Natural killer cell (primary cell): Measurements from ENCODE around the gene EPX. TPM values are rescaled to one million over a fixed set of nuclear protein-coding genes. Genes with fewer than 3 reads are reported as not detected.
A peak's percentile ranks its signal among the peaks of the same experiment; 100 is the strongest.

Experiments
- ATAC-seq, 3 donors: fragments of 150-1000 bp in 2 of 3; fragments of 200-7000 bp in 1 of 3; cut with Tn5 transposase; 1 replicate in 1 of 3; 2 replicates in 2 of 3; pipeline ENCODE4 v1.10.0; 2021; ENCODE audit warnings: mild to moderate bottlenecking in 2 of 3, moderate library complexity in 2 of 3
- DNase-seq, 2 donors: peaks; one replicate each; pipeline versions ENCODE4 v3.0.0 to v3.0.0-alpha.2; 2013 to 2021; ENCODE audit warnings: mixed read lengths in 1 of 2
- H3K27ac ChIP-seq: one replicate; pipeline ENCODE4 v1.5.1; 2013; ENCODE audit warnings: mild to moderate bottlenecking, low read length
- H3K27me3 ChIP-seq: one replicate; pipeline ENCODE4 v1.6.1; 2013; ENCODE audit warnings: low read length; ENCODE audit not compliant: control insufficient read depth, insufficient read depth
- H3K36me3 ChIP-seq: one replicate; pipeline ENCODE4 v1.6.1; 2013; ENCODE audit warnings: low read length; ENCODE audit not compliant: control insufficient read depth, insufficient read depth
- H3K4me1 ChIP-seq: one replicate; pipeline ENCODE4 v1.6.1; 2013; ENCODE audit warnings: low read length; ENCODE audit not compliant: control insufficient read depth, insufficient read depth
- H3K4me3 ChIP-seq: one replicate; pipeline ENCODE4 v1.5.1; 2013; ENCODE audit warnings: low read length
- H3K9me3 ChIP-seq: one replicate; pipeline ENCODE4 v1.6.1; 2013; ENCODE audit warnings: low read length; ENCODE audit not compliant: control insufficient read depth, insufficient read depth
- H3K27ac Mint-ChIP-seq, 2 donors: one replicate each; pipeline ENCODE4 v1.8.0; 2022; ENCODE audit warnings: mild to moderate bottlenecking in 2 of 2, mixed read lengths in 2 of 2, moderate library complexity in 1 of 2
- H3K27me3 Mint-ChIP-seq, 2 donors: one replicate each; pipeline ENCODE4 v1.8.0; 2022; ENCODE audit warnings: low read depth in 2 of 2, mixed read lengths in 2 of 2
- H3K36me3 Mint-ChIP-seq: one replicate; pipeline ENCODE4 v1.8.0; 2022; ENCODE audit warnings: mixed read lengths
- H3K4me1 Mint-ChIP-seq, 2 donors: one replicate each; pipeline ENCODE4 v1.8.0; 2022; ENCODE audit warnings: mixed read lengths in 2 of 2
- H3K4me3 Mint-ChIP-seq: one replicate; pipeline ENCODE4 v1.8.0; 2022; ENCODE audit warnings: mild to moderate bottlenecking, moderate library complexity, mixed read lengths
- H3K9me3 Mint-ChIP-seq, 2 donors: one replicate each; pipeline ENCODE4 v1.8.0; 2022; ENCODE audit warnings: mixed read lengths in 2 of 2
- WGBS: methylation state at CpG from one replicate; pipeline ENCODE4 v1.1.7; 2013; ENCODE audit warnings: missing lambda C conversion rate; ENCODE audit not compliant: insufficient coverage; 5-methylcytosine and 5-hydroxymethylcytosine counted together
- intact Hi-C: fragments of 100-400 bp; cut with micrococcal nuclease; formaldehyde crosslinking; loops from one replicate; pipeline ENCODE4 v1.14.2; 2022
- total RNA-seq, 4 donors: library from RNA; stranded (reverse); fragments of 120-200 nt in 1 of 4; gene quantifications; one replicate each; pipeline versions ENCODE4 v1.2.3 to v1.2.4, GENCODE V29; 2013 to 2022
- TF ChIP-seq, protein P1 (sequence below): fragments of 200-600 bp; IDR thresholded peaks from one replicate; pipeline ENCODE4 v1.8.0; 2022; ENCODE audit warnings: antibody characterized with exemption

EPX gene
- total RNA-seq, 3 donors from 2014 or later (not counting 1 experiment from before 2014, with no cell fraction given): not detected

DNA sequence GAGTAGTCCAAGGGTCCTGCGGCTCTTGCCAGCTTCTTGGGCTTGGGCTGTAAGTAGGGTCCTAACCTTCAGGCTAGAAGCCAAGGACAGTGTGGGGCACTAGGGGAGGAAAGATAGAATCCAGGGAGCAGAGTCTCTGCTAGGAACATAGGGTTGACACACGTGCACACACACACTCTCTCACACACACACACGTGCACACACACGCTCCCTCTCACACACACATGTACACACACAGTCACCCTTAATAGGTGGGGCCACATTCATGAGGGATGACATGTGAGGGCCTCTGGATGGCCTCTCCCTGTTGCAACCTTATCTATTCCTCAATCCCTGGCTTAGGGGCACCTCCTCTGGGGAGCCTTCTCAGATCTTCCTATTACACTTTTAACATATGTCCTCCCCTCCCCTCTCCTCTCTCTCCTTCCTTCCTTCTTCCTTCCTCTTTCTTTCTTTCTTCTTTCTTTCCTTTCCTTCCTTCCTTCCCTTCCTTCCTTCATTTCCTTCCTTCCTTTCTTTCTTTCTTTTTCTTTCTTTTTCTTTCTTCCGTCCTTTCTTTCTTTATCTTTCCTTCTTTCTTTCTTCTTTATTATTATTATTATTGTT lies 3.1 kb downstream of the EPX start:
- ATAC-seq: no peak
- H3K9me3 Mint-ChIP-seq: no peaks in the 10 kb centered on the region
- peaks cover 0 to 15% of the 10 kb centered on the region in 2 donors for H3K27me3 Mint-ChIP-seq
- peaks cover 0 to 4% of the 10 kb centered on the region in 2 donors for H3K4me1 Mint-ChIP-seq
- Histone ChIP-seq H3K27ac (no peak overlapping the region), H3K27me3 (peaks cover 3% of the 10 kb centered on the region), H3K4me1 (no peaks in the 10 kb centered on the region), H3K4me3 (no peak overlapping the region), H3K9me3 (no peaks in the 10 kb centered on the region), H3K36me3 (no peaks in the 10 kb centered on the region)
- intact Hi-C loops: no loop called here
- 86% methylated on average over 4 of the region's 5 CpGs for WGBS
- H3K27ac Mint-ChIP-seq: no peak overlapping the region
- TF ChIP-seq, protein P1, sequence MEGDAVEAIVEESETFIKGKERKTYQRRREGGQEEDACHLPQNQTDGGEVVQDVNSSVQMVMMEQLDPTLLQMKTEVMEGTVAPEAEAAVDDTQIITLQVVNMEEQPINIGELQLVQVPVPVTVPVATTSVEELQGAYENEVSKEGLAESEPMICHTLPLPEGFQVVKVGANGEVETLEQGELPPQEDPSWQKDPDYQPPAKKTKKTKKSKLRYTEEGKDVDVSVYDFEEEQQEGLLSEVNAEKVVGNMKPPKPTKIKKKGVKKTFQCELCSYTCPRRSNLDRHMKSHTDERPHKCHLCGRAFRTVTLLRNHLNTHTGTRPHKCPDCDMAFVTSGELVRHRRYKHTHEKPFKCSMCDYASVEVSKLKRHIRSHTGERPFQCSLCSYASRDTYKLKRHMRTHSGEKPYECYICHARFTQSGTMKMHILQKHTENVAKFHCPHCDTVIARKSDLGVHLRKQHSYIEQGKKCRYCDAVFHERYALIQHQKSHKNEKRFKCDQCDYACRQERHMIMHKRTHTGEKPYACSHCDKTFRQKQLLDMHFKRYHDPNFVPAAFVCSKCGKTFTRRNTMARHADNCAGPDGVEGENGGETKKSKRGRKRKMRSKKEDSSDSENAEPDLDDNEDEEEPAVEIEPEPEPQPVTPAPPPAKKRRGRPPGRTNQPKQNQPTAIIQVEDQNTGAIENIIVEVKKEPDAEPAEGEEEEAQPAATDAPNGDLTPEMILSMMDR: no peak
- H3K4me3 Mint-ChIP-seq: no peak overlapping the region
- H3K36me3 Mint-ChIP-seq: no peaks in the 10 kb centered on the region
- DNase-seq: no peak

DNA sequence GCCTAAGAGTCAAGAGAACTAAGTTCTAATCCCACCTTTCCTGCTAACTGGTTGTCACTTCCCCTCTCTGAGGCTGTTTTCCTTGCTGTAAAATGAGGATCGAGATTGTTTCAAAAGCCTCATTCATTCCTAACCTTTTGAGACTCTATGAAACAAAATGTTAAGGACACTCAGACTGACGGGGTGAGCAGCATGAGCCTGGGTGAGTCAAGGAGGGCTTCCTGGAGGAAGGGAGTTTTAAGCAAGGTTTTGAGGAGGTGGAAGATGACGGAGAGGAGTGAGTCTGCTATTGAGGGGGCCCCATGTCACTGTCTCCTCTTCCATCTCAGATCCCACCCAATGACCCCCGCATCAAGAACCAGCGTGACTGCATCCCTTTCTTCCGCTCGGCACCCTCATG lies 4.1 kb downstream of the EPX start:
- peaks cover 0 to 4% of the 10 kb centered on the region in 2 donors for H3K4me1 Mint-ChIP-seq
- no peak overlapping the region for H3K27ac Mint-ChIP-seq
- ATAC-seq (no peak), DNase-seq (no peak)
- TF ChIP-seq, protein P1: no peak
- Histone ChIP-seq H3K4me3 (no peak overlapping the region), H3K27ac (no peak overlapping the region), H3K9me3 (no peaks in the 10 kb centered on the region), H3K27me3 (peaks cover 3% of the 10 kb centered on the region), H3K4me1 (no peaks in the 10 kb centered on the region), H3K36me3 (no peaks in the 10 kb centered on the region)
- no peak overlapping the region for H3K4me3 Mint-ChIP-seq
- no peaks in the 10 kb centered on the region for H3K36me3 Mint-ChIP-seq
- peaks cover 0 to 15% of the 10 kb centered on the region in 2 donors for H3K27me3 Mint-ChIP-seq
- 76% methylated on average over 6 of the region's 7 CpGs for WGBS
- intact Hi-C loops: no loop called here
- H3K9me3 Mint-ChIP-seq: no peaks in the 10 kb centered on the region

DNA sequence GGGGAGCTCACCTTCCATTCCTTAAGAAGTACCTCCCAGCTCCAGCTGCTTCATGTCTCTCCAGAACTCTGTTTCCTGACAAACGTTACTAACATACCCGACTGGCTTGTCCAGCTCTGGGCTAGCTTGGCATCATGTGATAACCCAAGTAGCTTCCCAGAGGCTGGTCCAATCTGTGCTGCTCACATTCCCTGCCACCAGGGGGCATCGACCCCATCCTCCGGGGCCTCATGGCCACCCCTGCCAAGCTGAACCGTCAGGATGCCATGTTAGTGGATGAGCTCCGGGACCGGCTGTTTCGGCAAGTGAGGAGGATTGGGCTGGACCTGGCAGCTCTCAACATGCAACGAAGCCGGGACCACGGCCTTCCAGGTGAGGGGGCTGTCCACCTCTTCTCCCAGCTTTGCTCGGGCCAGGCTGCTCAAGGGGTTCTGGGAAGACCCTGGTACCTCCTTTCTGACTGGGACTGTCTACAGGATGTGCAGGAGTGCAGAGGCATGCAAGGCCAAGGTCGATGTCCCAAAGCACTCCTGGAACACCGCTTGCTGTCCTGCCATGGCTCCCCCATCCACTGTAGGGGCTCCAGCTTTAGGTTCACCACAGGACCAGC lies 7.6 kb downstream of the EPX start:
- Mint-ChIP-seq H3K36me3 (no peaks in the 10 kb centered on the region), H3K27me3 (peaks cover 0 to 12% of the 10 kb centered on the region in 2 donors), H3K4me1 (peaks cover 0 to 4% of the 10 kb centered on the region in 2 donors), H3K9me3 (no peaks in the 10 kb centered on the region), H3K4me3 (no peak overlapping the region), H3K27ac (no peak overlapping the region)
- DNase-seq (peak; percentile 50 to 71), ATAC-seq (peak; percentile 72 to 85 (median 81))
- Histone ChIP-seq H3K27me3 (peaks cover 3% of the 10 kb centered on the region), H3K27ac (no peak overlapping the region), H3K4me3 (no peak overlapping the region), H3K9me3 (no peaks in the 10 kb centered on the region), H3K4me1 (no peaks in the 10 kb centered on the region), H3K36me3 (no peaks in the 10 kb centered on the region)
- 47% methylated on average over 14 of the region's 14 CpGs for WGBS
- TF ChIP-seq, protein P1: peak; percentile 65
- intact Hi-C loops: no loop called here
